ENCODE results near the gene IKZF3. TPM values are rescaled to one million over a fixed set of nuclear protein-coding genes. Genes with fewer than 3 reads are reported as not detected.

The IKZF3 gene
- polyA plus RNA-seq, 1 donor from 2014 or later = not detected

DNA sequence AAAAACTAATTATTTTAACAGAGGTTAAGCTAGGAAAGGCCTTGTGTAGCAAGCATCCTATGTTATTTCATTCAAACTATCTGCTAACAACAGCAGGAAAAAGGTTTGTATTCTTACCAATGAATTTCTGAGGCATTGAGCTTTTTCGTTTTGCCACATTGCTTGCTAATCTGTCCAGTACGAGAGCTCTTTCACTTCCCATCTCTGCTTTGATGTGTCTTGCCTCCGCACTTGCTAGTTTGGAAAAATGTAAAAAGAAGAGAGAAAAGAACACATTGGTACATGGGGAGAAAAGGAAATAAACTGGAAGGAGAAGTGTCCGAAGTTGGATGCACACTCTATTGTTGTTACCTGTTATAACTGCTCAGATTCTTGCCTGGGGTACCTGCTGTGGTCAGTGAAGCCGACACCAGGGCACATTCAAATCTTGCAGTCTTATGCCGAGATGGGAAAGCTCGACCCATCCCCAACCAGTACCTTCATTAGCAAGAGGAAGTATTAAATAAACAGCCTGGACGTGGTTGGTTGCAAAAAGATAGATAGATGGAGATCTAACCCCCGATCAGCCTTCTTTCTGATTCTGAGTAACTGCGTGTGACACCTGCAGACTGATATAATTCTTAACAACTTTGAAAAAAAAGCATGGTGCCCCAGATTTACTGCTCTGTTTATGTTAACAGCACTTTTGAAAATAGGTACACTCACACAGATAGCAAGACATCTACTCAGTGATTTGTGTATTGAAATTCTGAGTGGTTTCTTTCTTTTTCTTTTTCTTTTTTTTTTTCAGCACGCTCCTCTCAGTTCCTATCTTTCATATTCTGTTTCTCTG, 86.4 kb downstream of the IKZF3 start:
- Histone ChIP-seq H3K9me2 (ENCODE audit: insufficient read depth, low read length) (no peaks in the 10 kb centered on the region), H2AFZ (ENCODE audit: low read depth, low read length) (no peak overlapping the region), H3K9me3 (ENCODE audit: low read length) (no peaks in the 10 kb centered on the region), H3K9ac (ENCODE audit: low read length) (no peak overlapping the region), H3K4me3 (ENCODE audit: low read length) (no peak overlapping the region), H3K79me2 (replicated peaks; ENCODE audit: insufficient read depth, low read length) (no peaks in the 10 kb centered on the region), H3K36me3 (ENCODE audit: insufficient read depth, low read length) (no peaks in the 10 kb centered on the region), H3K27me3 (ENCODE audit: insufficient read depth, low read depth, low read length) (no peaks in the 10 kb centered on the region), H3K27ac (ENCODE audit: low read length) (no peak overlapping the region), H3F3A (ENCODE audit: insufficient read depth, low read length, poor library complexity, severe bottlenecking) (no peaks in the 10 kb centered on the region), H4K20me1 (ENCODE audit: insufficient read depth) (no peaks in the 10 kb centered on the region), H3K4me2 (ENCODE audit: low read length) (no peak overlapping the region)
- TF ChIP-seq MXI1 (conservative IDR thresholded peaks at IDR 0.05; ENCODE audit: poor library complexity, severe bottlenecking) = no peak
- TF ChIP-seq POLR2AphosphoS5 (IDR thresholded peaks at IDR 0.05) = no peak
- TF ChIP-seq RAD21 (conservative IDR thresholded peaks at IDR 0.05) = no peak
- TF ChIP-seq, protein P1, sequence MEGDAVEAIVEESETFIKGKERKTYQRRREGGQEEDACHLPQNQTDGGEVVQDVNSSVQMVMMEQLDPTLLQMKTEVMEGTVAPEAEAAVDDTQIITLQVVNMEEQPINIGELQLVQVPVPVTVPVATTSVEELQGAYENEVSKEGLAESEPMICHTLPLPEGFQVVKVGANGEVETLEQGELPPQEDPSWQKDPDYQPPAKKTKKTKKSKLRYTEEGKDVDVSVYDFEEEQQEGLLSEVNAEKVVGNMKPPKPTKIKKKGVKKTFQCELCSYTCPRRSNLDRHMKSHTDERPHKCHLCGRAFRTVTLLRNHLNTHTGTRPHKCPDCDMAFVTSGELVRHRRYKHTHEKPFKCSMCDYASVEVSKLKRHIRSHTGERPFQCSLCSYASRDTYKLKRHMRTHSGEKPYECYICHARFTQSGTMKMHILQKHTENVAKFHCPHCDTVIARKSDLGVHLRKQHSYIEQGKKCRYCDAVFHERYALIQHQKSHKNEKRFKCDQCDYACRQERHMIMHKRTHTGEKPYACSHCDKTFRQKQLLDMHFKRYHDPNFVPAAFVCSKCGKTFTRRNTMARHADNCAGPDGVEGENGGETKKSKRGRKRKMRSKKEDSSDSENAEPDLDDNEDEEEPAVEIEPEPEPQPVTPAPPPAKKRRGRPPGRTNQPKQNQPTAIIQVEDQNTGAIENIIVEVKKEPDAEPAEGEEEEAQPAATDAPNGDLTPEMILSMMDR (IDR thresholded peaks at IDR 0.05; ENCODE audit: poor library complexity, severe bottlenecking) = no peak
- no peak for TF ChIP-seq SMC3 (conservative IDR thresholded peaks at IDR 0.05; ENCODE audit: poor library complexity)

DNA sequence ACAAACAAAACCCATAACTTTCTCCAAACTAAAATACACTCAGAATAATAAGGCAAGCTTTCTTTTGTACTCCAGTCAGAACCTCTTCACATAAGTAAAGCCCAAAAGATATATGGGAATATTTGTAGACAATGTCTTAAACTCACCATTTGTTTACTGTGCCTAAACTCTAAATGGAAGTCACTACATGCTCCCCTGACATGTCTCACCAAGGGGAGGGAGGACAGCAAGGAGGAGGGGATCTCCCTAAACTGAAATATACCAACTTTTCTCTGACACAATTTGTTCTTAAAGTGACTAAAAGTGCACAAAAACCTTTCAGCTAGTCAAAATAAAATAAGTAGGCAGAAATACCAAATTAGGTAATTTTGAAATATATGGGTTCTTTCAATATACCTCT, 87.9 kb downstream of the IKZF3 start:
- TF ChIP-seq EZH2 (IDR thresholded peaks at IDR 0.05; ENCODE audit: borderline replicate concordance, insufficient read depth, low read length, poor library complexity, severe bottlenecking) (no peak), SMC3 (conservative IDR thresholded peaks at IDR 0.05; ENCODE audit: poor library complexity) (no peak), TAF1 (IDR thresholded peaks at IDR 0.05; ENCODE audit: low read depth) (no peak), MXI1 (conservative IDR thresholded peaks at IDR 0.05; ENCODE audit: poor library complexity, severe bottlenecking) (no peak), POLR2AphosphoS5 (IDR thresholded peaks at IDR 0.05) (no peak), RAD21 (conservative IDR thresholded peaks at IDR 0.05) (no peak), EP300 (conservative IDR thresholded peaks at IDR 0.05; ENCODE audit: poor library complexity, severe bottlenecking) (no peak)
- TF ChIP-seq, protein P2, sequence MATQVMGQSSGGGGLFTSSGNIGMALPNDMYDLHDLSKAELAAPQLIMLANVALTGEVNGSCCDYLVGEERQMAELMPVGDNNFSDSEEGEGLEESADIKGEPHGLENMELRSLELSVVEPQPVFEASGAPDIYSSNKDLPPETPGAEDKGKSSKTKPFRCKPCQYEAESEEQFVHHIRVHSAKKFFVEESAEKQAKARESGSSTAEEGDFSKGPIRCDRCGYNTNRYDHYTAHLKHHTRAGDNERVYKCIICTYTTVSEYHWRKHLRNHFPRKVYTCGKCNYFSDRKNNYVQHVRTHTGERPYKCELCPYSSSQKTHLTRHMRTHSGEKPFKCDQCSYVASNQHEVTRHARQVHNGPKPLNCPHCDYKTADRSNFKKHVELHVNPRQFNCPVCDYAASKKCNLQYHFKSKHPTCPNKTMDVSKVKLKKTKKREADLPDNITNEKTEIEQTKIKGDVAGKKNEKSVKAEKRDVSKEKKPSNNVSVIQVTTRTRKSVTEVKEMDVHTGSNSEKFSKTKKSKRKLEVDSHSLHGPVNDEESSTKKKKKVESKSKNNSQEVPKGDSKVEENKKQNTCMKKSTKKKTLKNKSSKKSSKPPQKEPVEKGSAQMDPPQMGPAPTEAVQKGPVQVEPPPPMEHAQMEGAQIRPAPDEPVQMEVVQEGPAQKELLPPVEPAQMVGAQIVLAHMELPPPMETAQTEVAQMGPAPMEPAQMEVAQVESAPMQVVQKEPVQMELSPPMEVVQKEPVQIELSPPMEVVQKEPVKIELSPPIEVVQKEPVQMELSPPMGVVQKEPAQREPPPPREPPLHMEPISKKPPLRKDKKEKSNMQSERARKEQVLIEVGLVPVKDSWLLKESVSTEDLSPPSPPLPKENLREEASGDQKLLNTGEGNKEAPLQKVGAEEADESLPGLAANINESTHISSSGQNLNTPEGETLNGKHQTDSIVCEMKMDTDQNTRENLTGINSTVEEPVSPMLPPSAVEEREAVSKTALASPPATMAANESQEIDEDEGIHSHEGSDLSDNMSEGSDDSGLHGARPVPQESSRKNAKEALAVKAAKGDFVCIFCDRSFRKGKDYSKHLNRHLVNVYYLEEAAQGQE (IDR thresholded peaks at IDR 0.05; ENCODE audit: borderline replicate concordance) = no peak
- TF ChIP-seq, protein P1 (IDR thresholded peaks at IDR 0.05; ENCODE audit: poor library complexity, severe bottlenecking) = no peak
- H2AFZ ChIP-seq (ENCODE audit: low read depth, low read length) = no peak overlapping the region
- H3K27me3 ChIP-seq (ENCODE audit: insufficient read depth, low read depth, low read length) = no peaks in the 10 kb centered on the region
- H3K4me2 ChIP-seq (ENCODE audit: low read length) = no peak overlapping the region
- no peak overlapping the region for H3K9ac ChIP-seq (ENCODE audit: low read length)
- H3K27ac ChIP-seq (ENCODE audit: low read length) = no peak overlapping the region
- no peaks in the 10 kb centered on the region for H3K9me2 ChIP-seq (ENCODE audit: insufficient read depth, low read length)
- no peaks in the 10 kb centered on the region for H3K9me3 ChIP-seq (ENCODE audit: low read length)
- no peaks in the 10 kb centered on the region for H4K20me1 ChIP-seq (ENCODE audit: insufficient read depth)
- H3F3A ChIP-seq (ENCODE audit: insufficient read depth, low read length, poor library complexity, severe bottlenecking) = no peaks in the 10 kb centered on the region
- H3K4me3 ChIP-seq (ENCODE audit: low read length) = no peak overlapping the region
- no peaks in the 10 kb centered on the region for H3K79me2 ChIP-seq (replicated peaks; ENCODE audit: insufficient read depth, low read length)
- H3K36me3 ChIP-seq (ENCODE audit: insufficient read depth, low read length) = no peaks in the 10 kb centered on the region

Data from neural cell (in vitro differentiated cells).